Endothelial cell (in vitro differentiated cells): ENCODE results near the gene MILR1. TPM values are rescaled to one million over a fixed set of nuclear protein-coding genes. Genes with fewer than 3 reads are reported as not detected.
"Not testable (repeated sequence)": the region's sequence is repeated elsewhere in the genome, so short reads cannot be mapped to it uniquely, and the experiment has no call there.

ENCODE experiments used
- DNase-seq: peaks from one replicate; pipeline ENCODE4 v3.0.0; 2021; ENCODE audit warnings: low spot score
- H3K27ac Mint-ChIP-seq: one replicate; pipeline ENCODE4 v1.8.0; 2021; ENCODE audit warnings: mixed read lengths, inconsistent platforms; ENCODE audit not compliant: unreplicated experiment
- H3K27me3 Mint-ChIP-seq: one replicate; pipeline ENCODE4 v1.8.0; 2021; ENCODE audit warnings: mild to moderate bottlenecking, moderate library complexity, mixed read lengths, inconsistent platforms; ENCODE audit not compliant: unreplicated experiment
- H3K36me3 Mint-ChIP-seq: one replicate; pipeline ENCODE4 v1.8.0; 2021; ENCODE audit warnings: mild to moderate bottlenecking, low read depth, mixed read lengths, inconsistent platforms; ENCODE audit not compliant: unreplicated experiment
- H3K4me1 Mint-ChIP-seq: one replicate; pipeline ENCODE4 v1.8.0; 2021; ENCODE audit warnings: mild to moderate bottlenecking, mixed read lengths, inconsistent platforms; ENCODE audit not compliant: unreplicated experiment
- H3K4me3 Mint-ChIP-seq: one replicate; pipeline ENCODE4 v1.8.0; 2021; ENCODE audit warnings: mild to moderate bottlenecking, mixed read lengths, inconsistent platforms; ENCODE audit not compliant: unreplicated experiment
- H3K9me3 Mint-ChIP-seq: one replicate; pipeline ENCODE4 v1.8.0; 2021; ENCODE audit warnings: mixed read lengths, inconsistent platforms; ENCODE audit not compliant: unreplicated experiment
- CTCF ChIP-seq: fragments of 200-600 bp; sonication (generic); IDR thresholded peaks from one replicate; pipeline ENCODE4 v1.5.0; 2021; ENCODE audit warnings: antibody characterized with exemption; ENCODE audit not compliant: unreplicated experiment
- total RNA-seq: library from RNA; stranded (reverse); fragmentation: NEBNext Ultra II Directional; extraction: Animal tissue kit (Norgen Biotek cat#: 25700); gene quantifications from one replicate; pipeline ENCODE4 v1.2.1, GENCODE V29; 2021; ENCODE audit not compliant: unreplicated experiment

MILR1 gene
- total RNA-seq, 1 donor from 2014 or later, result 1.6 TPM

- Mint-ChIP-seq H3K4me3 (no peak overlapping the region), H3K27ac (no peak overlapping the region), H3K4me1 (peaks cover 13% of the 10 kb centered on the region), H3K27me3 (peaks cover 7% of the 10 kb centered on the region), H3K36me3 (peaks cover 21% of the 10 kb centered on the region), H3K9me3 (no peaks in the 10 kb centered on the region)
- DNase-seq, result no peak
- no peak for TF ChIP-seq CTCF
These were observed 43.1 kb downstream of the MILR1 start for GRCh38 chr17:64491994-64492393.

- Mint-ChIP-seq H3K27ac (no peak overlapping the region), H3K36me3 (peaks cover 23% of the 10 kb centered on the region), H3K4me3 (no peak overlapping the region), H3K9me3 (no peaks in the 10 kb centered on the region), H3K4me1 (peaks cover 18% of the 10 kb centered on the region), H3K27me3 (peaks cover 10% of the 10 kb centered on the region)
- no peak for DNase-seq
- peak; percentile 76 for TF ChIP-seq CTCF
These were observed 43.7 kb downstream of the MILR1 start for GRCh38 chr17:64492481-64493109.

GRCh38 chr17:64494121-64494520 lies 45.2 kb downstream of the MILR1 start:
- DNase-seq, result no peak
- Mint-ChIP-seq H3K9me3 (no peaks in the 10 kb centered on the region), H3K4me1 (peaks cover 28% of the 10 kb centered on the region), H3K27me3 (peaks cover 10% of the 10 kb centered on the region), H3K4me3 (no peak overlapping the region), H3K36me3 (peaks cover 35% of the 10 kb centered on the region), H3K27ac (no peak overlapping the region)
- no peak for TF ChIP-seq CTCF

- not testable (repeated sequence) for DNase-seq, H3K4me3 Mint-ChIP-seq
- peaks cover 44% of the 10 kb centered on the region for H3K36me3 Mint-ChIP-seq
These were observed 46.4 kb downstream of the MILR1 start for GRCh38 chr17:64495300-64495699.

GRCh38 chr17:64496348-64496785 lies 47.5 kb downstream of the MILR1 start:
- TF ChIP-seq CTCF, result no peak
- Mint-ChIP-seq H3K27me3 (peaks cover 18% of the 10 kb centered on the region), H3K27ac (peak overlapping the region; percentile 90), H3K9me3 (no peaks in the 10 kb centered on the region), H3K4me1 (peaks cover 46% of the 10 kb centered on the region), H3K4me3 (peak overlapping the region; percentile 99), H3K36me3 (peaks cover 48% of the 10 kb centered on the region)
- DNase-seq, result no peak

More at GRCh38 chr17:64495300-64495699, 46.4 kb downstream of the MILR1 start:
- Mint-ChIP-seq H3K27me3 (peaks cover 14% of the 10 kb centered on the region), H3K4me1 (peaks cover 37% of the 10 kb centered on the region)
- H3K27ac Mint-ChIP-seq, H3K9me3 Mint-ChIP-seq: not testable (repeated sequence)
